ENCODE measurements around the gene PRKAR1B. TPM values are rescaled to one million over a fixed set of nuclear protein-coding genes. Genes with fewer than 3 reads are reported as not detected.

The PRKAR1B gene
- total RNA-seq, 1 experiment from 2014 or later, result 43.3 TPM

- H3K27me3 Mint-ChIP-seq (ENCODE audit: low read depth), result no peaks in the 10 kb centered on the region; the same call in 1 of the 2 replicates
- Histone ChIP-seq H2BK20ac (ENCODE audit: low read depth, low read length, poor library complexity, severe bottlenecking) (no peak overlapping the region), H3K23ac (ENCODE audit: insufficient read length, low read depth, low read length) (no peak overlapping the region), H4K8ac (replicated peaks; ENCODE audit: insufficient read length, low read depth, low read length) (no peak overlapping the region), H3K4me2 (ENCODE audit: insufficient read depth, insufficient read length, low read length) (no peak overlapping the region), H3K79me2 (ENCODE audit: insufficient read depth, low read length) (no peaks in the 10 kb centered on the region; the same call in 1 of the 2 replicates), H3K23me2 (ENCODE audit: insufficient read length, low read depth, low read length, poor library complexity, severe bottlenecking) (no peaks in the 10 kb centered on the region), H3K27ac (ENCODE audit: insufficient read length, low read depth, low read length) (no peak overlapping the region), H3K9ac (ENCODE audit: extremely low read depth, insufficient read length, low read length) (no peak overlapping the region), H3K79me1 (ENCODE audit: insufficient read depth, low read depth, low read length, poor library complexity, severe bottlenecking) (no peaks in the 10 kb centered on the region), H3K14ac (ENCODE audit: insufficient read depth, low read length) (no peak overlapping the region), H4K20me1 (ENCODE audit: control insufficient read depth, insufficient read depth, insufficient read length) (no peaks in the 10 kb centered on the region), H2BK5ac (ENCODE audit: insufficient read length, low read length) (no peak overlapping the region), H2BK120ac (ENCODE audit: low read depth, low read length, poor library complexity, severe bottlenecking) (no peak overlapping the region), H3T11ph (ENCODE audit: low read length) (no peak overlapping the region), H3K4ac (ENCODE audit: low read depth, low read length) (no peak overlapping the region), H3K27me3 (ENCODE audit: insufficient read depth, low read length) (no peaks in the 10 kb centered on the region), H3K18ac (ENCODE audit: insufficient read length, low read depth, low read length) (no peak overlapping the region), H3K4me1 (ENCODE audit: insufficient read depth, low read length) (no peaks in the 10 kb centered on the region), H2BK15ac (ENCODE audit: low read depth, low read length) (no peak overlapping the region), H2AFZ (ENCODE audit: low read length) (no peak overlapping the region), H3K9me3 (ENCODE audit: control insufficient read depth, low read depth, low read length) (no peaks in the 10 kb centered on the region), H4K91ac (ENCODE audit: insufficient read length, low read depth, low read length) (no peak overlapping the region), H4K5ac (ENCODE audit: insufficient read length, low read depth, low read length) (no peak overlapping the region), H2BK12ac (ENCODE audit: insufficient read length, low read depth, low read length) (no peak overlapping the region), H3K56ac (ENCODE audit: insufficient read length, low read depth, low read length) (no peak overlapping the region), H2AK5ac (ENCODE audit: insufficient read length, low read length) (no peak overlapping the region)
- H3K9me3 Mint-ChIP-seq, result peaks cover 0 to 8% of the 10 kb centered on the region in 2 experiments; a peak in 3 of 5 replicates
- H3K4me3 Mint-ChIP-seq, result no peak overlapping the region
- no peak overlapping the region for H3K27ac Mint-ChIP-seq
- DNase-seq, result no peak
- no peaks in the 10 kb centered on the region for H3K4me1 Mint-ChIP-seq
- WGBS (ENCODE audit: extremely low coverage, insufficient read length, low lambda C conversion rate), result no CpG with 5 or more reads among the region's 23 CpGs
- peaks cover 49 to 69% (median 56%) of the 10 kb centered on the region in 3 experiments for H3K36me3 Mint-ChIP-seq (ENCODE audit: insufficient read depth in 1 of 3, low read depth in 3 of 3)
- no peak for TF ChIP-seq CTCF (conservative IDR thresholded peaks at IDR 0.05)
Measured at GRCh38 chr7:676972-677385, 50.1 kb downstream of the PRKAR1B start.
